ENCODE data around the gene CD70.
"Not testable (repeated sequence)": the region's sequence is repeated elsewhere in the genome, so short reads cannot be mapped to it uniquely, and the experiment has no call there.

The CD70 gene

GRCh38 chr19:6604906-6605305 lies 14.0 kb upstream of the CD70 start:
- TF ChIP-seq CTCF (IDR thresholded peaks at IDR 0.05; ENCODE audit: extremely low read depth, insufficient read depth, missing control alignments) = no peak
- in situ Hi-C loops (cut with MboI; ENCODE audit: low pct_unique_long_range_greater_than_20kb, low sequenced_read_pairs, unreplicated experiment) = no loop called here
- no peak for DNase-seq (ENCODE audit: low spot score)

- no peak for DNase-seq (ENCODE audit: low spot score)
- in situ Hi-C loops (cut with MboI; ENCODE audit: low pct_unique_long_range_greater_than_20kb, low sequenced_read_pairs, unreplicated experiment) = no loop called here
- TF ChIP-seq CTCF (IDR thresholded peaks at IDR 0.05; ENCODE audit: extremely low read depth, insufficient read depth, missing control alignments) = no peak
Observed at GRCh38 chr19:6602729-6603114, 11.8 kb upstream of the CD70 start.

GRCh38 chr19:6601537-6602052 lies 10.6 kb upstream of the CD70 start:
- in situ Hi-C loops (cut with MboI; ENCODE audit: low pct_unique_long_range_greater_than_20kb, low sequenced_read_pairs, unreplicated experiment) = not testable (repeated sequence)
- DNase-seq (ENCODE audit: low spot score) = peak; percentile 54

GRCh38 chr19:6600951-6601536 lies 10.1 kb upstream of the CD70 start:
- in situ Hi-C loops (cut with MboI; ENCODE audit: low pct_unique_long_range_greater_than_20kb, low sequenced_read_pairs, unreplicated experiment); DNase-seq (ENCODE audit: low spot score): not testable (repeated sequence)

GRCh38 chr19:6599866-6600454 lies 9.0 kb upstream of the CD70 start:
- no peak for TF ChIP-seq CTCF (IDR thresholded peaks at IDR 0.05; ENCODE audit: extremely low read depth, insufficient read depth, missing control alignments)
- no peak for DNase-seq (ENCODE audit: low spot score)
- in situ Hi-C loops (cut with MboI; ENCODE audit: low pct_unique_long_range_greater_than_20kb, low sequenced_read_pairs, unreplicated experiment) = no loop called here

GRCh38 chr19:6598254-6598892 lies 7.4 kb upstream of the CD70 start:
- DNase-seq (ENCODE audit: low spot score); in situ Hi-C loops (cut with MboI; ENCODE audit: low pct_unique_long_range_greater_than_20kb, low sequenced_read_pairs, unreplicated experiment): not testable (repeated sequence)

GRCh38 chr19:6597471-6598253 lies 6.7 kb upstream of the CD70 start:
- in situ Hi-C loops (cut with MboI; ENCODE audit: low pct_unique_long_range_greater_than_20kb, low sequenced_read_pairs, unreplicated experiment); DNase-seq (ENCODE audit: low spot score): not testable (repeated sequence)

- DNase-seq (ENCODE audit: low spot score) = no peak
- TF ChIP-seq CTCF (IDR thresholded peaks at IDR 0.05; ENCODE audit: extremely low read depth, insufficient read depth, missing control alignments) = no peak
- in situ Hi-C loops (cut with MboI; ENCODE audit: low pct_unique_long_range_greater_than_20kb, low sequenced_read_pairs, unreplicated experiment) = no loop called here
Observed at GRCh38 chr19:6596621-6597020, 5.7 kb upstream of the CD70 start.
